ENCODE data around the gene IYD.
"Not testable (repeated sequence)": the region's sequence is repeated elsewhere in the genome, so short reads cannot be mapped to it uniquely, and the experiment has no call there.

IYD gene

DNA sequence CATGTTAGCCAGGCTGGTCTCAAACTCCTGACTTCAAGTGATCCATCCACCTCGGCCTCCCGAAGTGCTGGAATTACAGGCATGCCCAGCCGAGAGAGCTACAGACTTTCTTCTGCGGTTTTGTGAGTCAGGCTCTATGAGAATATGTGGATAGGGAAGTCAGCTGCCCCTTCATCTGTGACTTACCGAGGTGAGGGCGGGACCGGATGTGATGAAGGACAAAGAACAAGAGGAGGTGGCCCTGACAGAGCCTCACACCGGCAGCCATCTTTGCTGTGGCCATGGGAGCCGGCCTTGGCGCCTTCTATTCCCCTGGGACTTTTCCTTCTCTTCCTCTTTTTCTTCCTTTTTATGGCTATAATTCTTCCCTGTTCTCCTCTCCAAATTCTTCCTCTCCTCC lies 67.0 kb downstream of the IYD start:
- no peak for DNase-seq

DNA sequence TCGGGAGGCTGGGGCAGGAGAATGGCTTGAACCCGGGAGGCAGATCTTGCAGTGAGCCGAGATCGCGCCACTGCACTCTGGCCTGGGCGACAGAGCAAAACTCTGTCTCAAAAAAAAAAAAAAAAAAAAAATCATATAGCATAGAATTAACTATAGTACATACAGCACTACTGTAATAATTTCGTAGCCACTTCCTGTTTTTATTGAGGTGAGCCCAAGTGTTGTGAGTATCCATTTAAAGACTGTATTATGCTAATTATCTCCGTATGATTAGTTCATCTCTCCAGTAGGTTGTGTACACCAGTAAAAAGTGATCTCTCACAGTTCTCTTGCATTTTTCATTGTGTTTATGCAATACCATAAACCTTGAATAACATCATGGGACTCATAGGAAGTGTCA lies 70.6 kb downstream of the IYD start:
- DNase-seq, result no peak

DNA sequence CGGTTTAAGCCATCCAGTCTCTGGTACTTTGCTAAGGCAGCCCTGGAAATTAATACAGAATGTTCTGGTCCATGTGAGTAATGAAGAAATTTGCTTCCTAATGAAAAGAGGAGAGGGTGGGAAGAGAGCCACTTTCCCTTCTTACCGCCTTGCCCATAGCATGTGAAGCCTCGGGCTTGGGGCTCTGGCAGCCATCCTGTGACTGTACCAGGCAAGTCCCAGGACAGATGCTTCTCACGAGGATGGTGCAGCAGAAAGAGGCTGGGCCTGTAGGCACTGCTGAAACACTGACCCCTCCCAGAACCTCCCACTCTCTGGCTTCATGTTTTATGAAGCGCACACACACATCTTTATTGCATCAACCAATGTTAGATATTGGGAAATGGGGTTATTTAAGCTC lies 74.8 kb downstream of the IYD start:
- DNase-seq, result no peak

DNA sequence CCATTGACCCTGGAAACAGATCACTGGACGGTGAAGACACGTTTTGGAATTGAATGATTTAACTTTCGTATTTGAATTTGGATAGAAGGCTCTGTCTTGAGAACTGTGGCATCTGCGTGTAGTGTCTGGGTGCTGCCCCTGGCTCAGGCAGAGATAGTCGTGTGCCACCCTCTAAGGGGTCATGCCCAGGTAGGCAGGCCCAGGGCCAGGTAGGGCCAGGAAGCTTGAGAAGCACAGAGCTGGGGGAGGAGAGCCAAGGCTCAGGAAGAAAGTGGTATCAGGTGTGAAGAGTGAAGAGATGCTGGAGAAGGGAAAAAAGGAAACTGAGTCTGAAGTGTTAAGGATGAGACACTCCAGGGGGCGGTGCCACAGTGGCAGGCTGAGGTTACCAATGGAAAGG lies 75.5 kb downstream of the IYD start:
- no peak for DNase-seq

DNA sequence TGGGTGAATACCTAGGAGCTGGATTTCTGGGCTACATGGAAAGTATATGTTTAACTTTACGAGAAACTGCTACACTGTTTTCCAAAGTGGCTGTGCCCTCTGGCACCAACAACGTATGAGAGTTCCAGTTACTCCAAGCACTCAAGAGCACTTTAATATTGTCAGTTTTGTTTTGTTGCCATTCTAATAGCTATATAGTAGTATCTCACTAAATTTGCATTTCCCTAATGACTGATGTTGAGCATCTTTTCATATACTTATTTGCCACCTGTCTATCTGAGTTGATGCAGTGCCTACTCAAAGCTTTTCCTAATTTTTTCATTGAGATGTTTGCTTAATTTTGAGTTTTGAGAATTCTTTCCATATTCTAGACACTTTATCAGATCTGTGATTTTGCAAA lies 76.7 kb downstream of the IYD start:
- DNase-seq, result no peak

DNA sequence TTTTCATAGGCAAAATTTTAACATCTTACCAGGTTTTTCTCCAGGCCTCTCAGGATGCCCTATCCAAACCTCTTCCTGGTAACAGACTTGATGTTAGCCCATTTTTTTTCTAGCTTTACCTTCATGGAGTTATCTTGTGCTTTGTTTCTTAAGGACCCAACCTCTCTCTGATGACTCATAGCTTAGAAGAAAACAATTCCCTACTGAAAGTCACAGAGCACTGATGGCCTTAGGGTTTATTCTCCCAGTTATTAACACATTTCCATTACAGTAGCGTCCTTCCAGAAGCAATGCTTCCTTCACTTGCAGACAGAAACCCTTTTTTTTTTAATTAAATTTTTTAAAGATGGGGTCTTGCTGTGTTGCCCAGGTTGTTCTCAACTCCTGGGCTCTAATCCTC lies 79.4 kb downstream of the IYD start:
- DNase-seq, result no peak

DNA sequence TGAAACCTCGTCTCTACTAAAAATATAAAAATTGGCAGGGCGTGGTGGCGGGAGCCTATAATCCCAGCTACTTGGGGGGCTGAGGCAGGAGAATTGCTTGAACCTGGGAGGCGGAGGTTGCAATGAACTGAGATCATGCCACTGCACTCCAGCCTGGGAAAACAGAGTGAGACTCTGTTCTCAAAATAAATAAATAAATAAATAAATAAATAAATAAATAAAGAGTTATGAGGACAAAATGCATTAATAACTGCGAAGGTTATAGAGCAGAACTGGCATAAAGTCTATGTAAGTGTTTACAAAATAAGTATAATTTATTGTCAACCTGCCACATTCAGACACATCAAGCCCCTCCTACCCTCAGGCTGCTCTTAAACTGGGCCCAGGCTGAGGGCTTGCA lies 80.2 kb downstream of the IYD start:
- DNase-seq, result not testable (repeated sequence)

DNA sequence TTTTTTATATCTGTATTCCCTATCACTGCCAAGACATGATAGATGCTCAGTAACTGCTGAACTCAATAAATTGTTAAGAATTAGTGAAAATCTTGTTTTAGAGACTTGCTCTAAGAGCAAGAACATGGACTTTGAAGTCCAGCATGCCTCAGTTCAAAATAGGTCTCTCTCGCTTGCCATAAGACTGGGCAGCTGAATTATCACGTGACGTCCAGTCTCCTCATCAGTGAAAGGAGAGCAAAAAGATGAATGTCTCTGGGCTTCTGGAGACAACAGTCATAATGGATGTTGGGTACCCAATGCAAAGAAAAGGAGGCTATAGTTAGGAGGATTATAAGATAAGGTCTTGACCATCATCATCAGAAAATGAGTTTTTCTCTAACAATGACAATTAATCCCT lies 82.1 kb downstream of the IYD start:
- DNase-seq, result no peak

DNA sequence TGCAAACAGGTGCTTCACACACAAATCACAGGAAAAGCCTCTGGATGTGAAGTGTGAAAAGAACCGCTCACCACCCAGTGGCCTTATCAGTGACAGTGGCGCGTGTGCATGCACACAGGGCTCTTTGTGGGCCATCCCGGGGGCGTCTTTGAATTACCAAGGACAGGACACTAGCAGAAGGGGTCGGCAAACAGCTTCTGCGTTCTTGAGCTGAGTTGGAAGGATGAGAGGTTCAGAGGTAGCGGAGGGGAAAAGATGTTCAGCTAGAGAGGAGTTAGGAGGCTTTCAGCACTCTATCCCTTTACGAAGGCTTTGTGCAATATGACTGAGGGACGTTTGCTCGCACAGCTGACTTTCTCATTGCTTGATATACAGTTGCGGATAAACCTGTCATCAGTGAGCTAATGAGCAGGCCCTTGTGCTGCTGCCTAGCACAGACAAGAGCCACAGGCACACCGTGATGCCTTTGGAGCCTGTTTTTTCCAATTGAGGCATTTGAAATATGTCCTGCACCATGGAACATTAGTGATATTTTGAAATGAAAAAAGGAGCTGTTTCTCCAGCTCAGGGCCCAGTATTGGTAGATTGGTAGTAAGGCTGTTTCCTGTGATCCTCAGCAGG lies 83.1 kb downstream of the IYD start:
- DNase-seq, result no peak

DNA sequence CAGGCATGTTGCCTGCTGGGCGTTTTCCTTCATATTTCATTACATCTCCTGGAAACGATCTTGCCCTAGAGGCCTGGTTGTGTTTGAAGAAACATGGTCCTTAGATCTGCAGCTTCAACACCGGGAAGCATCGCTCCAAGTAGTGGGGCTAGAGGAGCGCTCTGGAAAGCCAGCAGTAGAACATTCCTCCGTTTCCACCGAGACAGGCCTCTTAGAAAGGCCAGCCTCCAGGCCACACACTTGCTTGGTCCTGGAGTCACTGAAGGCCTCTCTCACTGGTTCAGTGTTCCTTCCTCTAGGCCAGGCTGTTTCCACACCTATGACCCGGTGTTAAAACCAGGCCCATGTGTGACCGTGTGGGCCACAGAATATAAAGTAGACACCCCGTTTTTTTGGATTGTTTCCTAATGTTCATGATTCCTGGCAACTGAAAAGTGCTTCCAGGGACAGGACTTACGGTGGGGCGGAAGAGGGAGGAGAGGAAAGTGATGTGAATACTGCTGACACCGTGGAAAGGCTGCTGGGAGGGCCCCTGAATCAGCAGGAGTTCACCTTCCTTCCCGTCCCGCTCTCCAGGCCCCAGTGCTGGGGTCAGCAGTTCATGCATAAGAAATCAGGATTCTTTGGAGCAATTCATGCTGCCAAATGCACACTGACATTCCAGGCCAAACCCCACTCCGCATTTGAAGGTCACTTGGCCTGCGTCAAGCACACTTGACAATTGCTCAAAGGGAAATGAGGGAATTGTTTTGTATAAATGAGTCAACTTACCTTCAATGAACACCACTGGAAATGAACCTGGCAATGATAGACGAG lies 83.8 kb downstream of the IYD start:
- DNase-seq, result no peak

DNA sequence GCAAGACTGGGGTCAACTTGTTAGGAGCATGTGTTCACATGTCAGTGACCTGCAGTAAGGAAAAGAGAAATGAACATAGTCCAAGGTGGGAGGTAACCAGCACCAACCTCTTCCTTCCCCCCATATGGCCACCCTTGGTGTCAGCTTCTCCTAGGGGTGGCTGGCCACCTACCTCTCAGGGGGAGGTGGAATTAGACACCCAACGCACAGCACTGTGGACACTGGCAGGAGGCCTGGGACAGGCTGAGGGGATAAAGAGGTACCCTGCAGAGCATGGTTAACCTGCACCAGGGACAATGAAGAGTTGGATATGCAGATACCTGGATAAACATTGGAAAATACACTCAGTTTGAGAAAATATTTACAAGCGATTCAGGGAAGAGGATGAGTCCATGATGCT lies 84.5 kb downstream of the IYD start:
- DNase-seq, result no peak

Data from stimulated activated CD8-positive, alpha-beta memory T cell treated with anti-CD3 and anti-CD28 coated beads, Interleukin-4, amount 100 ng/mL, for 48 hours (primary cell).